ENCODE results near the gene NHERF1.
A peak's percentile ranks its signal among the peaks of the same experiment; 100 is the strongest.

Gene NHERF1

GRCh38 chr17:74733365-74734122 lies 14.9 kb upstream of the NHERF1 start:
- no peak for DNase-seq

- DNase-seq, result no peak
Measured at GRCh38 chr17:74734256-74734655, 14.2 kb upstream of the NHERF1 start.

GRCh38 chr17:74736513-74737298 lies 11.7 kb upstream of the NHERF1 start, which contains the start of gene RAB37:
Gene RAB37 (plus strand): TSS chr17:74737256. CDS start chr17:74737273, 17 bp downstream.
- DNase-seq, result peak; percentile 33

GRCh38 chr17:74737299-74738050 lies 11.0 kb upstream of the NHERF1 start:
- peak; percentile 31 for DNase-seq

- peak; percentile 26 for DNase-seq
Measured at GRCh38 chr17:74738051-74738996, 10.1 kb upstream of the NHERF1 start.

GRCh38 chr17:74739227-74739831 lies 9.1 kb upstream of the NHERF1 start:
- DNase-seq, result no peak

DNA sequence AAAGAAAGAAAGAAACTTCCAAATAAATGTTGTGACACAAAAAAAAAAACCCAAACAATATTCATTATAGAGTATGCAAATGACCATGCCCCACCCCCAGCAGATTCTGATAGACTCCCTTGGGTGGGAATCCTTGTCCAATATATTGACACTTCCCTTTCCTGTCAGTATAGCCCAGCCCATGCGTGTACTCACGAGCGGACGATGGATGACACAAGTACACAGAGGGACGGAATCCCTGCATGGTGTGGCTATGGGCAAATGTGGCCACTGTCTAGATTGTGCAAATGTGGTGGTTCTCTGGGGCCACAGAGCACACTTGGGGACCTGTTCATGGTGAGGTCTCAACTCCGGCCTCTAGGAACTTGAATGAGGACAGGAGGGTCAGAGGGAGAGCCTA lies 8.3 kb upstream of the NHERF1 start:
- no peak for DNase-seq

- DNase-seq, result no peak
Measured at GRCh38 chr17:74740641-74741387, 7.6 kb upstream of the NHERF1 start.

GRCh38 chr17:74742153-74742515 lies 6.3 kb upstream of the NHERF1 start:
- no peak for DNase-seq

DNA sequence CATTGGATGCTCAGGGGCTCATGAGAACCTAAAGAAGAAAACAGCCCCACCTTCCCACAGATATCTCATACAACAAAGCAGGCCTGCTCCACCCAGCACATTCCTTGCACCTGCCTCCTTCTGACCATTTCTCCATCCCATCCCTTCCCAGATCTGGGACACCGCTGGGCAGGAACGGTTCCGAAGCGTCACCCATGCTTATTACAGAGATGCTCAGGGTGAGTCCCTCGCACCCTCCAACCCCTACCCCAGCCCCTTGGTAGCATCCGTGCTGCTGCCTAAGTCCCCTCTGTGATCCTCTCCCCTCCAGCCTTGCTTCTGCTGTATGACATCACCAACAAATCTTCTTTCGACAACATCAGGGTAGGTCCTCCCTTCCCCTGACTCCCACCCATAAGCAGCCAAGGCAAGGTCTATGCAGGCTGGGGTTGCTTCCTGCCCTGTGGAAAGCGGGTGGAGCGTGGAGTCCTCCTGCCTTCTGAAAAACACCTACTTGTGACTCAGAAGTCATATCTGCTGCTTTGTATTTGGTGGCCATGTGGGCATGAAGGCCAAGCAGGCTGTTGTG lies 5.4 kb upstream of the NHERF1 start:
- no peak for DNase-seq

GRCh38 chr17:74743755-74744154 lies 4.7 kb upstream of the NHERF1 start:
- no peak for DNase-seq

DNA sequence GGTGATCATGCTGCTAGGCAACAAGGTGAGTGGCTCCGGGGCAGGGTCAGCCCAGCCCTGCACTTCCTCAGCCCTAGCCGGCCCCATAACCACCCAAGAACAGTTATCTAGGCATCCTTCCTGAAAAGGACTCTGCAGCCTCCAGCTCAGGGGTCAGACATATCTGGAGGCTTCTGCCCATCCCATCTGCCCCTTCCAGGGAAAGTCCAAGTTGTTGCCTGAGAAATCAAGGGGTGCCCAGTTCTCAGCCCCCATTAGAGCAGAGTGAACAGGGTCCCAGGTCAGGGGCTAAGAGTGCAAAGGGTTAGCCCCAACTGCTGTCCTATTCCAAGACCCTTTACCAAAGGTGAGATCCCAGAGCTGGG lies 4.1 kb upstream of the NHERF1 start:
- no peak for DNase-seq

- DNase-seq, result peak; percentile 83
Measured at GRCh38 chr17:74744714-74745547, 3.5 kb upstream of the NHERF1 start.

GRCh38 chr17:74745548-74746177 lies 2.8 kb upstream of the NHERF1 start:
- no peak for DNase-seq

GRCh38 chr17:74746376-74746775 lies 2.1 kb upstream of the NHERF1 start:
- DNase-seq, result no peak

GRCh38 chr17:74746922-74747321 lies 1.5 kb upstream of the NHERF1 start:
- no peak for DNase-seq

DNA sequence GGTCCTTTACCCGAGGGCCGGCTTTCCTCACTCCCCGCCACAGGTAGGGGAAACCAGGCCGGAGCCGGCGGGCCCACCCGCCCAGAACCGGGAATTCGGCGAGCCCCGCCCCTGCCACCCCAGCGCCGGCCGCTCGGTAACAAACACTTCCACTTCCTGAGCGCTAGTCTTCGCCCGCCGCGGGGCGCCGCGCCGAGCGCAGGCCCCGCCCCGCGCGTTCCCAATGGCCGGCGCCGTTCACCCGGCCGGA lies 224 bp upstream of the NHERF1 start:
- no peak for DNase-seq

- no peak for DNase-seq
Measured at GRCh38 chr17:74749279-74750038, 1.0 kb downstream of the NHERF1 start.

DNA sequence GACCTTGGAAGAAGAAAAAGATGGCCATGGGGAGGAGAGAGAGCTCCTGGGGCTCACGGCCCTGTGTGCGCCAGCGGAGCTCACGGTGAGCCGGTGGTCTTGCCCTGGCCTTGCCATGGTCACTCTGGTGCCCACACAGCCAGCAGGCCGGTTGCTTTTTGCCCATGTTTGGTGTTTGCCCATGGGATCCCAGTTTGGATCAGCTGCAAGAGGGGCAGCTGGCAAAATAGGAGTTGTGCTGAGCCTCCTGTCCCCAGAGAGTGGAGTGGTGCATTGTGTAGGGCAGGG lies 1.6 kb downstream of the NHERF1 start:
- DNase-seq, result no peak
